ENCODE results near the gene TIMM50. TPM values are rescaled to one million over a fixed set of nuclear protein-coding genes. Genes with fewer than 3 reads are reported as not detected.
A peak's percentile ranks its signal among the peaks of the same experiment; 100 is the strongest.

Gene TIMM50
- total and polyA plus RNA-seq, 2 of the 13 experiments (the other 11 are each of a cell fraction or from before 2014, with no cell fraction given): 91.1 to 92.5 TPM

- TF ChIP-seq ARID5B (CRISPR knock-in tag; IDR thresholded peaks at IDR 0.05) (peak; percentile 50), ZBTB25 (CRISPR knock-in tag; IDR thresholded peaks at IDR 0.05) (peak; percentile 97), ZNF629 (CRISPR knock-in tag; conservative IDR thresholded peaks at IDR 0.05) (no peak; the same call in 1 of the 2 replicates), E2F2 (CRISPR knock-in tag; IDR thresholded peaks at IDR 0.05; ENCODE audit: borderline replicate concordance) (peak; percentile 83; the same call in 1 of the 2 replicates), SIX4 (CRISPR knock-in tag; IDR thresholded peaks at IDR 0.05) (0 out of 2 replicates have a peak, but pooled peaks have one; percentile 47), NFIB (CRISPR knock-in tag; IDR thresholded peaks at IDR 0.05; ENCODE audit: borderline replicate concordance) (no peak), ZNF101 (CRISPR knock-in tag; IDR thresholded peaks at IDR 0.05; ENCODE audit: borderline replicate concordance, low read depth) (no peak), NAIF1 (CRISPR knock-in tag; IDR thresholded peaks at IDR 0.05; ENCODE audit: borderline replicate concordance) (peak; percentile 87; the same call in 1 of the 2 replicates), MAZ (IDR thresholded peaks at IDR 0.05; ENCODE audit: borderline replicate concordance, low read depth, low read length) (peak; percentile 58; the same call in 1 of the 2 replicates), MAZ (CRISPR knock-in tag; IDR thresholded peaks at IDR 0.05; ENCODE audit: low read depth) (peak; percentile 83; the same call in 1 of the 2 replicates), POGK (CRISPR knock-in tag; conservative IDR thresholded peaks at IDR 0.05) (peak; percentile 96), GATAD1 (CRISPR knock-in tag; IDR thresholded peaks at IDR 0.05) (peak; percentile 99), ZNF891 (CRISPR knock-in tag; IDR thresholded peaks at IDR 0.05) (peak; percentile 96), ZBTB43 (CRISPR knock-in tag; conservative IDR thresholded peaks at IDR 0.05) (peak; percentile 48; the same call in 1 of the 2 replicates), ELF1 (CRISPR knock-in tag; IDR thresholded peaks at IDR 0.05) (peak; percentile 95), PAF1 (CRISPR knock-in tag; IDR thresholded peaks at IDR 0.05) (no peak), FIP1L1 (IDR thresholded peaks at IDR 0.05; ENCODE audit: borderline replicate concordance, insufficient read depth, low read depth, low read length) (peak; percentile 86; the same call in 1 of the 2 replicates), ZNF792 (CRISPR knock-in tag; IDR thresholded peaks at IDR 0.05) (peak; percentile 77; the same call in 1 of the 2 replicates)
Measured at GRCh38 chr19:39435499-39436349, 44.9 kb upstream of the TIMM50 start, which contains the start of gene RPS16 (continued).

Data from HepG2 (cell line).